ENCODE data around the gene MMD.
A peak's percentile ranks its signal among the peaks of the same experiment; 100 is the strongest.

- TF ChIP-seq POLR2A (IDR thresholded peaks at IDR 0.05; ENCODE audit: low read depth, low read length) (no peak), SPI1 (IDR thresholded peaks at IDR 0.05; ENCODE audit: low read depth, low read length) (0 out of 2 replicates have a peak, but pooled peaks have one; percentile 43), TAF1 (IDR thresholded peaks at IDR 0.05; ENCODE audit: low read depth, low read length) (no peak), POLR2AphosphoS5 (IDR thresholded peaks at IDR 0.05; ENCODE audit: low read depth, low read length) (no peak), POU2F2 (IDR thresholded peaks at IDR 0.05; ENCODE audit: low read depth, low read length) (no peak), PAX5 (IDR thresholded peaks at IDR 0.05; ENCODE audit: insufficient read depth, low read length, severe bottlenecking) (no peak)
These were observed 32.4 kb upstream of the MMD start for GRCh38 chr17:55453839-55454557.
